ENCODE results near the gene GRP.
A peak's percentile ranks its signal among the peaks of the same experiment; 100 is the strongest.

The GRP gene

DNA sequence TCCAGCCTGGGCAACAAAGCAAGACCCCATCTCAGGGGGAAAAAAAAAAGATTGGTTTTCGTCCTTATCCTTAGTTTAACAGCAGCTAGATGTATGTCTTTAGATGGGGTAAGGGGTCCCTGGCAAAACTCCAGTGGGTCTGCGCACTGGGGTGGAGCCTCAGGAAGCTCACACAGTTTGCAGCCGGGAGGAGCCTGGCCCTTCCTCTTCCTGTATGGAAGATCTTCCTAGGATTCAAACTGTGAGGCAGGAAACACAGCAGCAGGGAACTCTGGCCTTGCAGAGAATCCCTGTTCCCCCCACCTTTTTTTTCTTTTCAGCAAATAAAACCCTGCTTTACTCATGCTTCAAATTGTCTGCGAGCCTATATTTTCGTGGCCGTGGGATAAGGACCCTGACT, 12.5 kb upstream of the GRP start:
- Histone ChIP-seq H3K27ac (ENCODE audit: low read depth, low read length) (no peak overlapping the region), H3K9ac (ENCODE audit: low read length) (no peak overlapping the region), H3K27me3 (ENCODE audit: control insufficient read depth, insufficient read depth, low read length) (no peaks in the 10 kb centered on the region), H3K4me1 (ENCODE audit: control insufficient read depth, insufficient read depth, low read length) (no peaks in the 10 kb centered on the region), H3K4me3 (ENCODE audit: low read length) (no peak overlapping the region), H3K36me3 (ENCODE audit: control insufficient read depth, insufficient read depth, low read length) (no peaks in the 10 kb centered on the region)

- no peaks in the 10 kb centered on the region for H3K36me3 ChIP-seq (ENCODE audit: control insufficient read depth, insufficient read depth, low read length)
- H3K4me3 ChIP-seq (ENCODE audit: low read length): no peak overlapping the region
- no peaks in the 10 kb centered on the region for H3K4me1 ChIP-seq (ENCODE audit: control insufficient read depth, insufficient read depth, low read length)
- no peaks in the 10 kb centered on the region for H3K27me3 ChIP-seq (ENCODE audit: control insufficient read depth, insufficient read depth, low read length)
- H3K27ac ChIP-seq (ENCODE audit: low read depth, low read length): no peak overlapping the region
- no peak overlapping the region for H3K9ac ChIP-seq (ENCODE audit: low read length)
Measured at GRCh38 chr18:59208602-59209125, 11.3 kb upstream of the GRP start.

DNA sequence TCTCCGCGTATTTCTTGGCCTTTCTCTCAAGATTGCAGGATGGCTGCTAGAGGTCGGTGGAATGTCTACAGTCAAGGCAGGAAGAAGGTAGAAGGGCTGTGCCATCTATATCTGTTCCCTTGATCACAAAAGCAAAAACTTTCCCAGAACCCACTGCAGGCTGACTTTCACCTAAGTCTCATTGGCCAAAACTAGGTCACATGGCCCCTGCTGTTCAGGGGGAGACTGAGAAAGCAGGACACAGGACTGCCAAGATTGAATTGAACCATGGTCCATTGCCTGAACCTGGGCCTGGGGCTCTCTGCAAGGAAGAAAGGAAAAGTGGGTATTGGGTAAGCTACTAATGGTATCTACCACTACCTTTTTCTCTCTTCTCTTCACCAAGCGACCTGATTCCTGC, 9.7 kb upstream of the GRP start:
- no peaks in the 10 kb centered on the region for H3K4me1 ChIP-seq (ENCODE audit: control insufficient read depth, insufficient read depth, low read length)
- H3K36me3 ChIP-seq (ENCODE audit: control insufficient read depth, insufficient read depth, low read length): no peaks in the 10 kb centered on the region
- no peaks in the 10 kb centered on the region for H3K27me3 ChIP-seq (ENCODE audit: control insufficient read depth, insufficient read depth, low read length)
- H3K27ac ChIP-seq (ENCODE audit: low read depth, low read length): no peak overlapping the region
- no peak overlapping the region for H3K9ac ChIP-seq (ENCODE audit: low read length)
- no peak overlapping the region for H3K4me3 ChIP-seq (ENCODE audit: low read length)

- Histone ChIP-seq H3K9ac (ENCODE audit: low read length) (no peak overlapping the region), H3K27ac (ENCODE audit: low read depth, low read length) (no peak overlapping the region), H3K4me3 (ENCODE audit: low read length) (no peak overlapping the region), H3K36me3 (ENCODE audit: control insufficient read depth, insufficient read depth, low read length) (no peaks in the 10 kb centered on the region), H3K4me1 (ENCODE audit: control insufficient read depth, insufficient read depth, low read length) (no peaks in the 10 kb centered on the region), H3K27me3 (ENCODE audit: control insufficient read depth, insufficient read depth, low read length) (no peaks in the 10 kb centered on the region)
Measured at GRCh38 chr18:59211629-59212028, 8.3 kb upstream of the GRP start.

GRCh38 chr18:59218018-59218417, 1.9 kb upstream of the GRP start:
- H3K4me1 ChIP-seq (ENCODE audit: control insufficient read depth, insufficient read depth, low read length): no peaks in the 10 kb centered on the region
- no peak overlapping the region for H3K4me3 ChIP-seq (ENCODE audit: low read length)
- H3K9ac ChIP-seq (ENCODE audit: low read length): no peak overlapping the region
- H3K27ac ChIP-seq (ENCODE audit: low read depth, low read length): no peak overlapping the region
- no peaks in the 10 kb centered on the region for H3K36me3 ChIP-seq (ENCODE audit: control insufficient read depth, insufficient read depth, low read length)
- H3K27me3 ChIP-seq (ENCODE audit: control insufficient read depth, insufficient read depth, low read length): peaks cover 24% of the 10 kb centered on the region

- no peak overlapping the region for H3K27ac ChIP-seq (ENCODE audit: low read depth, low read length)
- H3K27me3 ChIP-seq (ENCODE audit: control insufficient read depth, insufficient read depth, low read length): peaks cover 24% of the 10 kb centered on the region
- H3K4me3 ChIP-seq (ENCODE audit: low read length): no peak overlapping the region
- no peaks in the 10 kb centered on the region for H3K4me1 ChIP-seq (ENCODE audit: control insufficient read depth, insufficient read depth, low read length)
- H3K9ac ChIP-seq (ENCODE audit: low read length): no peak overlapping the region
- no peaks in the 10 kb centered on the region for H3K36me3 ChIP-seq (ENCODE audit: control insufficient read depth, insufficient read depth, low read length)
Measured at GRCh38 chr18:59220164-59220783, 316 bp downstream of the GRP start.

GRCh38 chr18:59220784-59221765, 1.1 kb downstream of the GRP start:
- no peaks in the 10 kb centered on the region for H3K4me1 ChIP-seq (ENCODE audit: control insufficient read depth, insufficient read depth, low read length)
- H3K36me3 ChIP-seq (ENCODE audit: control insufficient read depth, insufficient read depth, low read length): no peaks in the 10 kb centered on the region
- H3K4me3 ChIP-seq (ENCODE audit: low read length): peak overlapping the region; percentile 27
- H3K27ac ChIP-seq (ENCODE audit: low read depth, low read length): no peak overlapping the region
- H3K9ac ChIP-seq (ENCODE audit: low read length): no peak overlapping the region
- peaks cover 24% of the 10 kb centered on the region for H3K27me3 ChIP-seq (ENCODE audit: control insufficient read depth, insufficient read depth, low read length)

- no peak overlapping the region for H3K4me3 ChIP-seq (ENCODE audit: low read length)
- H3K27ac ChIP-seq (ENCODE audit: low read depth, low read length): no peak overlapping the region
- H3K27me3 ChIP-seq (ENCODE audit: control insufficient read depth, insufficient read depth, low read length): peaks cover 24% of the 10 kb centered on the region
- H3K9ac ChIP-seq (ENCODE audit: low read length): no peak overlapping the region
- no peaks in the 10 kb centered on the region for H3K4me1 ChIP-seq (ENCODE audit: control insufficient read depth, insufficient read depth, low read length)
- no peaks in the 10 kb centered on the region for H3K36me3 ChIP-seq (ENCODE audit: control insufficient read depth, insufficient read depth, low read length)
Measured at GRCh38 chr18:59222341-59222740, 2.4 kb downstream of the GRP start.

DNA sequence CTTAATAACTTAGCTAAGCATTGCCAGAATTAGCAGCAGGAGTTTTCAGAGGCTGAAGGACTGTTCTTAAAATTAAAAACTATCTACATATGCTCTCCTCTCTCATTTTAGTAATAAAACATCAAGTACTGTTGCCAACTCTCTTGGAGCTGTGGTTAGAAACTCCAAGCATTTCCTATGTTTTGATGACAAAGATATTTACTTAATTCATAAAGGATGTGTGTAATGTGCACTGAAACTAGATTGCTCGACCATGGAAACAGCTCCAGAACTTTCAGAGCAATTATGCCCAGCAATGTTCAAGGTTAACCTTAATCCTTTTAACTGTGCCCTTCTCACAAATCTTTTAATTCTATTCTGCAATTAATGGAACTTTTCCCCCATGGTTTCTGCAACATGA, 8.4 kb downstream of the GRP start:
- H3K4me3 ChIP-seq (ENCODE audit: low read length): no peak overlapping the region
- H3K36me3 ChIP-seq (ENCODE audit: control insufficient read depth, insufficient read depth, low read length): no peaks in the 10 kb centered on the region
- H3K27ac ChIP-seq (ENCODE audit: low read depth, low read length): no peak overlapping the region
- no peak overlapping the region for H3K9ac ChIP-seq (ENCODE audit: low read length)
- H3K27me3 ChIP-seq (ENCODE audit: control insufficient read depth, insufficient read depth, low read length): no peaks in the 10 kb centered on the region
- H3K4me1 ChIP-seq (ENCODE audit: control insufficient read depth, insufficient read depth, low read length): no peaks in the 10 kb centered on the region

DNA sequence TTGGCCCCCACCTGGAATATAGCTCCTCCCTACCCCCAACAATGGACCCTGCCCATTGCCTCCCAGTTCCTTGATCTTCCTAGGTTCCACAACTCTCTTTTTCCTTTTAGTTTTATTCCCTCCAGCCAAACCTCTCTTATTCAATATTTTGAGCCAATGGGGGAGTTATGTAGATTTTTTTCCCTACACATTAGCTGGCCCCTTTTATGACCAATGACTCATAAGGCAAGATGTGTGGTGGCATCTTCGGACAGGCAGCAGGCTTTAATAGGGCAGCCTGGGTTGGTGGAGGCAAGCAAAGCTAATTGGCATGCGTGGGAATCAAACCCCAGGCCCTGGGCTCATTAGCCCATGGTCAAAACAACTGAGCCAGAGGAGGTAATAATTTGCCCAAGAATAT, 9.2 kb downstream of the GRP start:
- no peaks in the 10 kb centered on the region for H3K27me3 ChIP-seq (ENCODE audit: control insufficient read depth, insufficient read depth, low read length)
- H3K9ac ChIP-seq (ENCODE audit: low read length): no peak overlapping the region
- no peak overlapping the region for H3K27ac ChIP-seq (ENCODE audit: low read depth, low read length)
- no peaks in the 10 kb centered on the region for H3K4me1 ChIP-seq (ENCODE audit: control insufficient read depth, insufficient read depth, low read length)
- H3K4me3 ChIP-seq (ENCODE audit: low read length): no peak overlapping the region
- H3K36me3 ChIP-seq (ENCODE audit: control insufficient read depth, insufficient read depth, low read length): no peaks in the 10 kb centered on the region

GRCh38 chr18:59229701-59230443, 9.9 kb downstream of the GRP start:
- H3K27ac ChIP-seq (ENCODE audit: low read depth, low read length): no peak overlapping the region
- H3K27me3 ChIP-seq (ENCODE audit: control insufficient read depth, insufficient read depth, low read length): no peaks in the 10 kb centered on the region
- H3K4me1 ChIP-seq (ENCODE audit: control insufficient read depth, insufficient read depth, low read length): no peaks in the 10 kb centered on the region
- no peak overlapping the region for H3K4me3 ChIP-seq (ENCODE audit: low read length)
- no peaks in the 10 kb centered on the region for H3K36me3 ChIP-seq (ENCODE audit: control insufficient read depth, insufficient read depth, low read length)
- H3K9ac ChIP-seq (ENCODE audit: low read length): no peak overlapping the region

DNA sequence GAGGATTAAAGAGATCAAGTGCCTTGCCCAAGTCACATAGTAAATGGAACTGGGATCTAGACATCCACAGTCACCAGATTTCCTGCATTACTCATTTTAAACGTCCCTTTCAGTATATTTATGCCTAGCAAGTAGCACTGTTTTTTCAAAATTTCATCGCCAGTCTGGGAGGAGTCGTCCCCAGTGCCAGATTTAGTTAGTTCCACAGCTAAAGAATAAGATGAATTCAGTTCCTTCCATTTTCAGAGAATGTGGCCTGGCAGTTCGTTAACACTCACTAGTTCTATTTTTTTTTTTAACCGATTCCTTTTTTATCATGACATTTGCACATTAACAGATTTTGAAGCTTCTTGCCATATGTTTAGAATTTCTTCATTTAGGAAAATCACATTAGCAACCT, 11.2 kb downstream of the GRP start:
- no peak overlapping the region for H3K4me3 ChIP-seq (ENCODE audit: low read length)
- no peak overlapping the region for H3K27ac ChIP-seq (ENCODE audit: low read depth, low read length)
- no peak overlapping the region for H3K9ac ChIP-seq (ENCODE audit: low read length)
- no peaks in the 10 kb centered on the region for H3K27me3 ChIP-seq (ENCODE audit: control insufficient read depth, insufficient read depth, low read length)
- H3K4me1 ChIP-seq (ENCODE audit: control insufficient read depth, insufficient read depth, low read length): no peaks in the 10 kb centered on the region
- no peaks in the 10 kb centered on the region for H3K36me3 ChIP-seq (ENCODE audit: control insufficient read depth, insufficient read depth, low read length)

Data from rectal smooth muscle tissue (tissue), 1 donor.